CD1c-positive myeloid dendritic cell (primary cell): Measurements from ENCODE around the gene KHK.
"Not testable (repeated sequence)": the region's sequence is repeated elsewhere in the genome, so short reads cannot be mapped to it uniquely, and the experiment has no call there.

ENCODE experiments used
- DNase-seq: peaks from one replicate; pipeline ENCODE4 v3.0.0-alpha.2; 2016; ENCODE audit errors: extremely low spot score

The KHK gene

GRCh38 chr2:27095745-27096651 lies 9.4 kb downstream of the KHK start:
- peak; percentile 56 for DNase-seq

GRCh38 chr2:27096748-27097297 lies 10.3 kb downstream of the KHK start:
- peak; percentile 66 for DNase-seq

- DNase-seq, result no peak
Observed at GRCh38 chr2:27097341-27097740, 10.8 kb downstream of the KHK start.

- no peak for DNase-seq
Observed at GRCh38 chr2:27099334-27099955, 12.9 kb downstream of the KHK start.

- no peak for DNase-seq
Observed at GRCh38 chr2:27100036-27100435, 13.5 kb downstream of the KHK start.

- no peak for DNase-seq
Observed at GRCh38 chr2:27102329-27102728, 15.8 kb downstream of the KHK start.

GRCh38 chr2:27105981-27106380 lies 19.4 kb downstream of the KHK start:
- no peak for DNase-seq

- no peak for DNase-seq
Observed at GRCh38 chr2:27108221-27108620, 21.6 kb downstream of the KHK start.

- DNase-seq, result no peak
Observed at GRCh38 chr2:27109083-27109482, 22.5 kb downstream of the KHK start.

GRCh38 chr2:27110603-27111352 lies 24.2 kb downstream of the KHK start:
- DNase-seq, result not testable (repeated sequence)

GRCh38 chr2:27111392-27112078 lies 25.0 kb downstream of the KHK start:
- not testable (repeated sequence) for DNase-seq

- no peak for DNase-seq
Observed at GRCh38 chr2:27115519-27115918, 28.9 kb downstream of the KHK start.

GRCh38 chr2:27117995-27118524 lies 31.5 kb downstream of the KHK start:
- no peak for DNase-seq

- peak; percentile 21 for DNase-seq
Observed at GRCh38 chr2:27118525-27119329, 32.2 kb downstream of the KHK start, which contains the start of gene CGREF1. TSS of gene CGREF1 (minus strand) at chr2:27119128. CDS start at chr2:27104366, 14,762 bp downstream.

- not testable (repeated sequence) for DNase-seq
Observed at GRCh38 chr2:27119330-27119670, 32.7 kb downstream of the KHK start.

- peak; percentile 28 for DNase-seq
Observed at GRCh38 chr2:27121906-27122305, 35.3 kb downstream of the KHK start.

- DNase-seq, result no peak
Observed at GRCh38 chr2:27122791-27123190, 36.2 kb downstream of the KHK start.

GRCh38 chr2:27123302-27124150 lies 37.0 kb downstream of the KHK start, which contains the start of gene ABHD1:
TSS of gene ABHD1 (plus strand) at chr2:27123815. CDS start at chr2:27123949, 134 bp downstream.
- peak; percentile 69 for DNase-seq

- DNase-seq, result no peak
Observed at GRCh38 chr2:27125104-27125503, 38.5 kb downstream of the KHK start.
